ENCODE data around the gene RBFOX2.

- TF ChIP-seq TAF1 (IDR thresholded peaks at IDR 0.05; ENCODE audit: borderline replicate concordance, insufficient read depth, low read length) (no peak), POLR2AphosphoS5 (IDR thresholded peaks at IDR 0.05; ENCODE audit: low read depth, low read length) (no peak), SIN3A (IDR thresholded peaks at IDR 0.05; ENCODE audit: borderline replicate concordance, insufficient read depth, low read length) (no peak), FOXP2 (optimal IDR thresholded peaks at IDR 0.05; ENCODE audit: borderline replicate concordance, extremely low read depth, extremely low read length, insufficient read depth) (no peak)
- TF ChIP-seq, protein P1, sequence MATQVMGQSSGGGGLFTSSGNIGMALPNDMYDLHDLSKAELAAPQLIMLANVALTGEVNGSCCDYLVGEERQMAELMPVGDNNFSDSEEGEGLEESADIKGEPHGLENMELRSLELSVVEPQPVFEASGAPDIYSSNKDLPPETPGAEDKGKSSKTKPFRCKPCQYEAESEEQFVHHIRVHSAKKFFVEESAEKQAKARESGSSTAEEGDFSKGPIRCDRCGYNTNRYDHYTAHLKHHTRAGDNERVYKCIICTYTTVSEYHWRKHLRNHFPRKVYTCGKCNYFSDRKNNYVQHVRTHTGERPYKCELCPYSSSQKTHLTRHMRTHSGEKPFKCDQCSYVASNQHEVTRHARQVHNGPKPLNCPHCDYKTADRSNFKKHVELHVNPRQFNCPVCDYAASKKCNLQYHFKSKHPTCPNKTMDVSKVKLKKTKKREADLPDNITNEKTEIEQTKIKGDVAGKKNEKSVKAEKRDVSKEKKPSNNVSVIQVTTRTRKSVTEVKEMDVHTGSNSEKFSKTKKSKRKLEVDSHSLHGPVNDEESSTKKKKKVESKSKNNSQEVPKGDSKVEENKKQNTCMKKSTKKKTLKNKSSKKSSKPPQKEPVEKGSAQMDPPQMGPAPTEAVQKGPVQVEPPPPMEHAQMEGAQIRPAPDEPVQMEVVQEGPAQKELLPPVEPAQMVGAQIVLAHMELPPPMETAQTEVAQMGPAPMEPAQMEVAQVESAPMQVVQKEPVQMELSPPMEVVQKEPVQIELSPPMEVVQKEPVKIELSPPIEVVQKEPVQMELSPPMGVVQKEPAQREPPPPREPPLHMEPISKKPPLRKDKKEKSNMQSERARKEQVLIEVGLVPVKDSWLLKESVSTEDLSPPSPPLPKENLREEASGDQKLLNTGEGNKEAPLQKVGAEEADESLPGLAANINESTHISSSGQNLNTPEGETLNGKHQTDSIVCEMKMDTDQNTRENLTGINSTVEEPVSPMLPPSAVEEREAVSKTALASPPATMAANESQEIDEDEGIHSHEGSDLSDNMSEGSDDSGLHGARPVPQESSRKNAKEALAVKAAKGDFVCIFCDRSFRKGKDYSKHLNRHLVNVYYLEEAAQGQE (IDR thresholded peaks at IDR 0.05; ENCODE audit: insufficient read depth in 1 of 2, low read depth in 2 of 2, low read length in 2 of 2) = no peak
Observed at GRCh38 chr22:35910003-35910769, 118.4 kb downstream of the RBFOX2 start.
